Progenitor cell of endocrine pancreas (in vitro differentiated cells): ENCODE data around the gene RADIL. TPM values are rescaled to one million over a fixed set of nuclear protein-coding genes. Genes with fewer than 3 reads are reported as not detected.
A peak's percentile ranks its signal among the peaks of the same experiment; 100 is the strongest.

Experiments used
- DNase-seq: peaks from one replicate; pipeline ENCODE4 v3.0.0; 2021; ENCODE audit warnings: low spot score; ENCODE audit not compliant: unreplicated experiment
- H3K27ac Mint-ChIP-seq: 2 replicates; pipeline ENCODE4 v1.8.0; 2021; ENCODE audit warnings: mild to moderate bottlenecking, moderate library complexity, mixed read lengths
- H3K27me3 Mint-ChIP-seq: 2 replicates; pipeline ENCODE4 v1.8.0; 2021; ENCODE audit warnings: mixed read lengths
- H3K36me3 Mint-ChIP-seq: 2 replicates; pipeline ENCODE4 v1.8.0; 2022; ENCODE audit warnings: mixed read lengths; ENCODE audit not compliant: insufficient read depth
- H3K4me1 Mint-ChIP-seq: 2 replicates; pipeline ENCODE4 v1.8.0; 2021; ENCODE audit warnings: low read depth, mixed read lengths
- H3K4me3 Mint-ChIP-seq: 2 replicates; pipeline ENCODE4 v1.8.0; 2021; ENCODE audit warnings: low read depth, mild to moderate bottlenecking, moderate library complexity, mixed read lengths
- H3K9me3 Mint-ChIP-seq: 2 replicates; pipeline ENCODE4 v1.8.0; 2021; ENCODE audit warnings: low read depth, mixed read lengths
- CTCF ChIP-seq: fragments of 200-600 bp; sonication (generic); IDR thresholded peaks from one replicate; pipeline ENCODE4 v1.5.0; 2021; ENCODE audit warnings: antibody characterized with exemption, mild to moderate bottlenecking; ENCODE audit not compliant: unreplicated experiment
- total RNA-seq: library from RNA; stranded (reverse); gene quantifications from 2 replicates; pipeline ENCODE4 v1.2.1, GENCODE V29; 2021

RADIL gene
- total RNA-seq, 1 donor from 2014 or later = 2.0 TPM

GRCh38 chr7:4781366-4782069 lies 102.0 kb downstream of the RADIL start:
- Mint-ChIP-seq H3K27me3 (no peaks in the 10 kb centered on the region), H3K9me3 (no peaks in the 10 kb centered on the region), H3K4me1 (peaks cover 5% of the 10 kb centered on the region), H3K36me3 (no peaks in the 10 kb centered on the region), H3K4me3 (no peak overlapping the region), H3K27ac (no peak overlapping the region)
- no peak for TF ChIP-seq CTCF
- no peak for DNase-seq

GRCh38 chr7:4779118-4779517 lies 104.4 kb downstream of the RADIL start:
- TF ChIP-seq CTCF = no peak
- Mint-ChIP-seq H3K4me3 (no peak overlapping the region), H3K27me3 (no peaks in the 10 kb centered on the region), H3K27ac (no peak overlapping the region), H3K36me3 (peaks cover 1% of the 10 kb centered on the region), H3K4me1 (peaks cover 20% of the 10 kb centered on the region), H3K9me3 (no peaks in the 10 kb centered on the region)
- no peak for DNase-seq

GRCh38 chr7:4775848-4776623 lies 107.5 kb downstream of the RADIL start:
- H3K27me3 Mint-ChIP-seq = no peaks in the 10 kb centered on the region
- peak overlapping the region; percentile 98 for H3K27ac Mint-ChIP-seq
- DNase-seq = no peak
- no peaks in the 10 kb centered on the region for H3K9me3 Mint-ChIP-seq
- peak overlapping the region; percentile 97 for H3K4me3 Mint-ChIP-seq
- peaks cover 22% of the 10 kb centered on the region for H3K4me1 Mint-ChIP-seq
- TF ChIP-seq CTCF = no peak
- H3K36me3 Mint-ChIP-seq = peaks cover 1% of the 10 kb centered on the region

GRCh38 chr7:4775250-4775847 lies 108.2 kb downstream of the RADIL start, which contains the start of gene AP5Z1:
AP5Z1 (plus strand) TSS chr7:4775623; CDS start chr7:4775716, 93 bp downstream.
- Mint-ChIP-seq H3K4me1 (peaks cover 22% of the 10 kb centered on the region), H3K36me3 (peaks cover 3% of the 10 kb centered on the region), H3K27ac (peak within 1 kb of the TSS; percentile 98), H3K4me3 (peak within 1 kb of the TSS; percentile 97), H3K27me3 (no peaks in the 10 kb centered on the region), H3K9me3 (no peaks in the 10 kb centered on the region)
- DNase-seq = peak; percentile 89
- no peak for TF ChIP-seq CTCF

- H3K27me3 Mint-ChIP-seq = no peaks in the 10 kb centered on the region
- H3K4me3 Mint-ChIP-seq = peak overlapping the region; percentile 97
- TF ChIP-seq CTCF = no peak
- peak overlapping the region; percentile 98 for H3K27ac Mint-ChIP-seq
- H3K36me3 Mint-ChIP-seq = peaks cover 3% of the 10 kb centered on the region
- peaks cover 22% of the 10 kb centered on the region for H3K4me1 Mint-ChIP-seq
- no peaks in the 10 kb centered on the region for H3K9me3 Mint-ChIP-seq
- DNase-seq = no peak
These were observed 108.8 kb downstream of the RADIL start for GRCh38 chr7:4774658-4775249.
